ENCODE data around the gene IQCN. TPM values are rescaled to one million over a fixed set of nuclear protein-coding genes. Genes with fewer than 3 reads are reported as not detected.

The IQCN gene
- total RNA-seq, 4 donors from 2014 or later = 5.7 to 17.0 (median 8.9) TPM

- Histone ChIP-seq H3K4me1 (peaks cover 33 to 73% of the 10 kb centered on the region in 2 donors), H3K27me3 (no peaks in the 10 kb centered on the region), H3K9me3 (no peaks in the 10 kb centered on the region), H3K27ac (peak overlapping the region; percentile 92 to 98 (median 96)), H3K4me3 (replicated peaks in 1 of 3) (peak overlapping the region in 2 of 3 donors; percentile 5 to 17), H3K36me3 (peaks cover 0 to 5% of the 10 kb centered on the region in 2 donors)
- peak; percentile 81 for DNase-seq
- TF ChIP-seq POLR2A (IDR thresholded peaks at IDR 0.05) (peak; percentile 19 to 65), CTCF (IDR thresholded peaks at IDR 0.05) (peak in 1 of 6 experiments; percentile 4)
- intact Hi-C loops (cut with DNase I) = no loop called here
- WGBS, 2 donors = 3 to 7% methylated on average over 20 to 29 of the region's 29 CpGs
Measured at GRCh38 chr19:18304458-18305310, 30.4 kb upstream of the IQCN start.

GRCh38 chr19:18304208-18304457 is 29.9 kb upstream of the IQCN start:
- Histone ChIP-seq H3K9me3 (no peaks in the 10 kb centered on the region), H3K27me3 (no peaks in the 10 kb centered on the region), H3K36me3 (no peaks in the 10 kb centered on the region), H3K4me3 (replicated peaks in 1 of 3) (peak overlapping the region in 1 of 3 donors; percentile 17), H3K4me1 (peaks cover 33 to 73% of the 10 kb centered on the region in 2 donors), H3K27ac (peak overlapping the region; percentile 92 to 98 (median 96))
- intact Hi-C loops (cut with DNase I) = no loop called here
- 7 to 25% methylated on average over 2 of the region's 2 CpGs for WGBS, 2 donors
- DNase-seq = peak in 1 of 2 donors; percentile 51
- TF ChIP-seq POLR2A (IDR thresholded peaks at IDR 0.05) (no peak), CTCF (IDR thresholded peaks at IDR 0.05) (no peak)

- no peak for DNase-seq
- WGBS, 2 donors = 85 to 86% methylated on average over 4 of the region's 4 CpGs
- Histone ChIP-seq H3K36me3 (no peaks in the 10 kb centered on the region), H3K9me3 (no peaks in the 10 kb centered on the region), H3K27ac (peak overlapping the region in 2 of 3 donors; percentile 46 to 66), H3K4me3 (replicated peaks in 1 of 3) (no peak overlapping the region), H3K27me3 (no peaks in the 10 kb centered on the region), H3K4me1 (peaks cover 32 to 67% of the 10 kb centered on the region in 2 donors)
- TF ChIP-seq POLR2A (IDR thresholded peaks at IDR 0.05) (no peak), CTCF (IDR thresholded peaks at IDR 0.05) (no peak)
- intact Hi-C loops (cut with DNase I) = no loop called here
Measured at GRCh38 chr19:18301718-18302111, 27.5 kb upstream of the IQCN start.

- 65 to 68% methylated on average over 15 of the region's 18 CpGs for WGBS, 2 donors
- H3K27me3 ChIP-seq = no peaks in the 10 kb centered on the region
- H3K36me3 ChIP-seq = no peaks in the 10 kb centered on the region
- no peaks in the 10 kb centered on the region for H3K9me3 ChIP-seq
- intact Hi-C loops (cut with DNase I) = no loop called here
- DNase-seq = peak; percentile 54 to 65
- TF ChIP-seq POLR2A (IDR thresholded peaks at IDR 0.05) = no peak
- TF ChIP-seq CTCF (IDR thresholded peaks at IDR 0.05) = no peak
- no peak overlapping the region for H3K4me3 ChIP-seq (replicated peaks in 1 of 3)
- peaks cover 26 to 61% of the 10 kb centered on the region in 2 donors for H3K4me1 ChIP-seq
- peak overlapping the region; percentile 46 to 66 (median 47) for H3K27ac ChIP-seq
Measured at GRCh38 chr19:18300930-18301717, 26.9 kb upstream of the IQCN start.

GRCh38 chr19:18299654-18300053 is 25.4 kb upstream of the IQCN start:
- intact Hi-C loops (cut with DNase I) = no loop called here
- Histone ChIP-seq H3K27me3 (no peaks in the 10 kb centered on the region), H3K4me1 (peaks cover 18 to 46% of the 10 kb centered on the region in 2 donors), H3K36me3 (no peaks in the 10 kb centered on the region), H3K9me3 (no peaks in the 10 kb centered on the region), H3K4me3 (replicated peaks in 1 of 3) (no peak overlapping the region), H3K27ac (no peak overlapping the region)
- TF ChIP-seq CTCF (IDR thresholded peaks at IDR 0.05) = no peak
- TF ChIP-seq POLR2A (IDR thresholded peaks at IDR 0.05) = no peak
- no peak for DNase-seq
- 93 to 97% methylated on average over 8 to 9 of the region's 9 CpGs for WGBS, 2 donors

Measured in thyroid gland (tissue), 4 donors.